ENCODE measurements around the gene SLC9A3. TPM values are rescaled to one million over a fixed set of nuclear protein-coding genes. Genes with fewer than 3 reads are reported as not detected.

SLC9A3 gene
- total RNA-seq, 4 donors from 2014 or later, result 4.8 to 701 (median 183) TPM

GRCh38 chr5:497090-497700 is 27.1 kb downstream of the SLC9A3 start:
- intact Hi-C loops (cut with DNase I; ENCODE audit: low total_unique reads) (no loop called here), in situ Hi-C loops (cut with MboI; ENCODE audit: low pct_ligation_motif_present in 1 of 4, low pct_unique_long_range_greater_than_20kb in 1 of 4, low sequenced_read_pairs in 3 of 4) (no loop called here)
- no peak overlapping the region for H3K4me3 ChIP-seq
- DNase-seq, result no peak
- H3K27me3 ChIP-seq, result peaks cover 75% of the 10 kb centered on the region
- TF ChIP-seq CTCF (IDR thresholded peaks at IDR 0.05), result no peak
- H3K27ac ChIP-seq, result no peak overlapping the region
- H3K36me3 ChIP-seq, result no peaks in the 10 kb centered on the region
- no peaks in the 10 kb centered on the region for H3K9me3 ChIP-seq
- no peaks in the 10 kb centered on the region for H3K4me1 ChIP-seq
- 61% methylated on average over 22 of the region's 22 CpGs; no CpG with 5 or more reads in 1 of the 2 donors for WGBS, 2 donors (ENCODE audit: low coverage in 1 of 2)

GRCh38 chr5:496028-496427 is 28.2 kb downstream of the SLC9A3 start:
- in situ Hi-C loops (cut with MboI; ENCODE audit: low pct_ligation_motif_present in 1 of 4, low pct_unique_long_range_greater_than_20kb in 1 of 4, low sequenced_read_pairs in 3 of 4) (no loop called here), intact Hi-C loops (cut with DNase I; ENCODE audit: low total_unique reads) (no loop called here)
- no peak overlapping the region for H3K4me3 ChIP-seq
- 57% methylated on average over 19 of the region's 19 CpGs; no CpG with 5 or more reads in 1 of the 2 donors for WGBS, 2 donors (ENCODE audit: low coverage in 1 of 2)
- no peaks in the 10 kb centered on the region for H3K4me1 ChIP-seq
- peaks cover 64% of the 10 kb centered on the region for H3K27me3 ChIP-seq
- H3K36me3 ChIP-seq, result no peaks in the 10 kb centered on the region
- DNase-seq, result no peak
- TF ChIP-seq EP300 (IDR thresholded peaks at IDR 0.05; ENCODE audit: low read depth), result no peak
- TF ChIP-seq CTCF (IDR thresholded peaks at IDR 0.05), result no peak
- TF ChIP-seq POLR2A (IDR thresholded peaks at IDR 0.05), result no peak
- no peak for TF ChIP-seq POLR2AphosphoS5 (IDR thresholded peaks at IDR 0.05)
- no peak overlapping the region for H3K27ac ChIP-seq
- H3K9me3 ChIP-seq, result no peaks in the 10 kb centered on the region

- TF ChIP-seq POLR2AphosphoS5 (IDR thresholded peaks at IDR 0.05) (no peak), EP300 (IDR thresholded peaks at IDR 0.05; ENCODE audit: low read depth) (no peak), CTCF (IDR thresholded peaks at IDR 0.05) (no peak), POLR2A (IDR thresholded peaks at IDR 0.05) (no peak)
- in situ Hi-C loops (cut with MboI; ENCODE audit: low pct_ligation_motif_present in 1 of 4, low pct_unique_long_range_greater_than_20kb in 1 of 4, low sequenced_read_pairs in 3 of 4) (no loop called here), intact Hi-C loops (cut with DNase I; ENCODE audit: low total_unique reads) (no loop called here)
- no peaks in the 10 kb centered on the region for H3K4me1 ChIP-seq
- WGBS, 2 donors (ENCODE audit: low coverage in 1 of 2), result 93 to 100% methylated on average over 1 to 37 of the region's 38 CpGs
- peaks cover 54% of the 10 kb centered on the region for H3K27me3 ChIP-seq
- no peaks in the 10 kb centered on the region for H3K36me3 ChIP-seq
- no peak overlapping the region for H3K27ac ChIP-seq
- no peaks in the 10 kb centered on the region for H3K9me3 ChIP-seq
- H3K4me3 ChIP-seq, result no peak overlapping the region
- no peak for DNase-seq
These were observed 29.5 kb downstream of the SLC9A3 start for GRCh38 chr5:494667-495255.

- Histone ChIP-seq H3K9me3 (no peaks in the 10 kb centered on the region), H3K27ac (no peak overlapping the region), H3K4me3 (no peak overlapping the region), H3K4me1 (no peaks in the 10 kb centered on the region), H3K27me3 (peaks cover 48% of the 10 kb centered on the region), H3K36me3 (no peaks in the 10 kb centered on the region)
- intact Hi-C loops (cut with DNase I; ENCODE audit: low total_unique reads) (no loop called here), in situ Hi-C loops (cut with MboI; ENCODE audit: low pct_ligation_motif_present in 1 of 4, low pct_unique_long_range_greater_than_20kb in 1 of 4, low sequenced_read_pairs in 3 of 4) (no loop called here)
- TF ChIP-seq CTCF (IDR thresholded peaks at IDR 0.05) (no peak), EP300 (IDR thresholded peaks at IDR 0.05; ENCODE audit: low read depth) (no peak), POLR2AphosphoS5 (IDR thresholded peaks at IDR 0.05) (no peak)
- no peak for DNase-seq
- WGBS, 2 donors (ENCODE audit: low coverage in 1 of 2), result 48% methylated on average over 13 of the region's 13 CpGs; no CpG with 5 or more reads in 1 of the 2 donors
These were observed 30.5 kb downstream of the SLC9A3 start for GRCh38 chr5:493758-494157.

All from transverse colon (tissue), 4 donors.